Measurements from ENCODE around the gene NKPD1. TPM values are rescaled to one million over a fixed set of nuclear protein-coding genes. Genes with fewer than 3 reads are reported as not detected.

NKPD1 gene
- total RNA-seq, 4 donors from 2014 or later: 0.35 to 0.40 TPM; not detected in 2

- peaks cover 0 to 7% (median 0%) of the 10 kb centered on the region in 4 donors for H3K4me1 ChIP-seq
- no peaks in the 10 kb centered on the region for H3K27me3 ChIP-seq
- no peak overlapping the region for H3K27ac ChIP-seq
- no peaks in the 10 kb centered on the region for H3K9me3 ChIP-seq
- no peak for DNase-seq
- peaks cover 0 to 43% (median 0%) of the 10 kb centered on the region in 3 donors for H3K36me3 ChIP-seq
- TF ChIP-seq POLR2A (IDR thresholded peaks at IDR 0.05) (no peak), CTCF (IDR thresholded peaks at IDR 0.05) (no peak)
- H3K4me3 ChIP-seq: no peak overlapping the region
These were observed 21.3 kb downstream of the NKPD1 start for GRCh38 chr19:45139286-45140143.

GRCh38 chr19:45138303-45138751 is 22.5 kb downstream of the NKPD1 start:
- no peak overlapping the region for H3K27ac ChIP-seq

GRCh38 chr19:45137179-45137761 is 23.5 kb downstream of the NKPD1 start:
- peaks cover 0 to 24% (median 0%) of the 10 kb centered on the region in 3 donors for H3K36me3 ChIP-seq
- H3K27ac ChIP-seq: peak overlapping the region in 2 of 4 donors; percentile 1 to 31
- DNase-seq: peak in 1 of 3 donors; percentile 55
- no peak overlapping the region for H3K4me3 ChIP-seq
- peaks cover 0 to 7% (median 0%) of the 10 kb centered on the region in 4 donors for H3K4me1 ChIP-seq
- H3K9me3 ChIP-seq: no peaks in the 10 kb centered on the region
- H3K27me3 ChIP-seq: no peaks in the 10 kb centered on the region
- TF ChIP-seq CTCF (IDR thresholded peaks at IDR 0.05): no peak
- no peak for TF ChIP-seq POLR2A (IDR thresholded peaks at IDR 0.05)

More at GRCh38 chr19:45138303-45138751, 22.5 kb downstream of the NKPD1 start:
- Histone ChIP-seq H3K4me1 (peaks cover 0 to 7% (median 0%) of the 10 kb centered on the region in 4 donors), H3K36me3 (peaks cover 0 to 34% (median 0%) of the 10 kb centered on the region in 3 donors), H3K4me3 (no peak overlapping the region), H3K9me3 (no peaks in the 10 kb centered on the region), H3K27me3 (no peaks in the 10 kb centered on the region)
- TF ChIP-seq POLR2A (IDR thresholded peaks at IDR 0.05): no peak
- no peak for TF ChIP-seq CTCF (IDR thresholded peaks at IDR 0.05)
- DNase-seq: no peak

DNA sequence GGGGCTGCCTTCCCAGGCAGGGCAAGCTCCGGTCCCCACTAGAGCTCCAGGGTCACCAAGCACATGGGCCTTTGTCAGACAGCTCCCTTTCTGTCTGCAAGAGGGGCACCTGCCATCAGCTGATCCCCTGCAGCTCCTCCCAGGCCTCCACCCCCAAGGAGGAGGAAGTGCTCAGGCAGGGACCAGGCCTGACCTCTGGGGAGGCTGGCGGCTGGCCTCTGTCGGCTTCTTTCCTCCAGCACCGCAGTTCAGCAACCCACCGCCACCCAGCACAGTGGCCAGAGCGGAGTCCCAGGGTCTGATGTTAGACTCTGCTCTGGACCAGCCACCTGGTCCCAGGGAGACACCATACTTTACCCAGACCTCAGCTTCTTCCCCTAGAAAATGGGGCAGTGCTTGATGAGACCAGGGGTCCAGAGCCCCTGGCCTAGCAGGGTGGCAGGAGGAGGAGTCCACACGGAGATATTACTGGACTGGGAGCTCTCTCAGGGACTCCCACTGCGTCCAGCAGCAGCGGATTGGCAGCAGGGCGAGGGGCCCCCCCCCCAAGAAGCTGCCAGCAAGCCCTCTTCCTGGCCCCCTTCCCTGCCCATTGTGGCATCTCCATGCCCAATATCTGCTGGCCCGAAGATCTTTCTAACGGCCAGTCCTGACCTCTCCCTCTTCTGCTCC is 24.1 kb downstream of the NKPD1 start:
- Histone ChIP-seq H3K9me3 (no peaks in the 10 kb centered on the region), H3K4me3 (no peak overlapping the region), H3K27me3 (no peaks in the 10 kb centered on the region), H3K27ac (peak overlapping the region in 3 of 4 donors; percentile 2 to 31 (median 3)), H3K4me1 (peaks cover 0 to 7% (median 0%) of the 10 kb centered on the region in 4 donors), H3K36me3 (peaks cover 0 to 18% (median 0%) of the 10 kb centered on the region in 3 donors)
- TF ChIP-seq POLR2A (IDR thresholded peaks at IDR 0.05) (no peak), CTCF (IDR thresholded peaks at IDR 0.05) (no peak)
- DNase-seq: no peak

DNA sequence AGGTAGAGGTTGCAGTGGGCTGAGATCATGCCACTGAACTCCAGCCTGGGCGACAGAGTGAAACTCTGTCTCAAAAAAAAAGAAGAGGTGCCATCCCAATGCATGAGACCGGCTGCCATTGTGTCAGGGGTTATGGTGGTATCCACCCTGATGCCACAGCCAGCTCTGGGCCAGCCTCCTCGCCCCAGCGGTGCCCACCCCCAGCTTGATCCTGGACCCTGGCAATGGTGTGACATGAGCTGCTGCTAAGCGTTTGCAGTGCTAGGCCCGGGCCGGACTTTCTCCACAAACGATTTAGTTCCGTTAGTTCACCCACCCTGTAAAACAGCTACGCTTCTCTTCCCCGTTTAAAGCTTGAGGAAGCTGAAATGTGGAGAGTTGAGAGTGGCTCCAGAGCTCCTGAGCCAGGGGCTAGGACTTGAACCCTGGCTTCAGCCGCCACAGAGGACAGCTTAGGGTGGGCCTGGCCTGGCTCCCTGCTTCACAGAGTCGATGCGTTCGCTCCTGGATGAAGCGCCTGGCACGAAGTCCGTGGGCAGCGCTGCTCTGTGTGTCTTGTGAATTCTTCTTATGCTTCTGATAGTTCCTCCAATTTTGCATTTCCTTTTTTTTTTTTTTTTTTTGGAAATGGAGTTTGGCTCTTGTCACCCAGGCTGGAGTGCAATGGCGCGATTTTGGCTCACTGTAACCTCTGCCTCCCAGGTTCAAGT is 25.5 kb downstream of the NKPD1 start:
- DNase-seq: no peak
- Histone ChIP-seq H3K9me3 (no peaks in the 10 kb centered on the region), H3K36me3 (peaks cover 0 to 5% (median 0%) of the 10 kb centered on the region in 3 donors), H3K4me3 (no peak overlapping the region), H3K27me3 (no peaks in the 10 kb centered on the region), H3K4me1 (peaks cover 0 to 7% (median 0%) of the 10 kb centered on the region in 4 donors), H3K27ac (no peak overlapping the region)
- TF ChIP-seq CTCF (IDR thresholded peaks at IDR 0.05): no peak
- no peak for TF ChIP-seq POLR2A (IDR thresholded peaks at IDR 0.05)

All from Peyer's patch (tissue), 4 donors.